ENCODE data around the gene NSL1. TPM values are rescaled to one million over a fixed set of nuclear protein-coding genes. Genes with fewer than 3 reads are reported as not detected.
A peak's percentile ranks its signal among the peaks of the same experiment; 100 is the strongest.
"Not testable (repeated sequence)": the region's sequence is repeated elsewhere in the genome, so short reads cannot be mapped to it uniquely, and the experiment has no call there.

NSL1 gene
- total RNA-seq, 2 donors from 2014 or later: 17.1 to 33.9 TPM

GRCh38 chr1:212712451-212713303, 78.9 kb downstream of the NSL1 start:
- no peak overlapping the region for H3K4me3 ChIP-seq
- H3K27me3 ChIP-seq: no peaks in the 10 kb centered on the region
- intact Hi-C loops (cut with DNase I): no loop called here
- no peak for DNase-seq
- no peak for TF ChIP-seq CTCF (IDR thresholded peaks at IDR 0.05)
- no peaks in the 10 kb centered on the region for H3K4me1 ChIP-seq
- no peak overlapping the region for H3K9ac ChIP-seq (ENCODE audit: low read depth in 2 of 2, low read length in 2 of 2)
- H3K9me3 ChIP-seq: no peaks in the 10 kb centered on the region
- no peak overlapping the region for H3K27ac ChIP-seq
- H3K36me3 ChIP-seq: no peaks in the 10 kb centered on the region

- H3K9me3 ChIP-seq; H3K4me3 ChIP-seq; H3K36me3 ChIP-seq; intact Hi-C loops (cut with DNase I); H3K27me3 ChIP-seq; H3K9ac ChIP-seq (ENCODE audit: low read depth in 2 of 2, low read length in 2 of 2); DNase-seq; H3K27ac ChIP-seq; H3K4me1 ChIP-seq: not testable (repeated sequence)
These were observed 79.6 kb downstream of the NSL1 start for GRCh38 chr1:212711974-212712373.

- no peak overlapping the region for H3K9ac ChIP-seq (ENCODE audit: low read depth in 2 of 2, low read length in 2 of 2)
- H3K4me1 ChIP-seq: no peaks in the 10 kb centered on the region
- intact Hi-C loops (cut with DNase I): no loop called here
- no peak overlapping the region for H3K4me3 ChIP-seq
- no peak for TF ChIP-seq CTCF (IDR thresholded peaks at IDR 0.05)
- no peak for DNase-seq
- no peak overlapping the region for H3K27ac ChIP-seq
- no peaks in the 10 kb centered on the region for H3K36me3 ChIP-seq
- no peaks in the 10 kb centered on the region for H3K9me3 ChIP-seq
- peaks cover 4% of the 10 kb centered on the region for H3K27me3 ChIP-seq
These were observed 81.0 kb downstream of the NSL1 start for GRCh38 chr1:212710566-212710965.

- intact Hi-C loops (cut with DNase I): no loop called here
- H3K27me3 ChIP-seq: peaks cover 32% of the 10 kb centered on the region
These were observed 87.5 kb downstream of the NSL1 start for GRCh38 chr1:212703991-212704564.

GRCh38 chr1:212702672-212703071, 88.9 kb downstream of the NSL1 start:
- H3K36me3 ChIP-seq: no peaks in the 10 kb centered on the region
- peaks cover 43% of the 10 kb centered on the region for H3K27me3 ChIP-seq
- intact Hi-C loops (cut with DNase I): no loop called here
- H3K9me3 ChIP-seq: no peaks in the 10 kb centered on the region
- peaks cover 11% of the 10 kb centered on the region for H3K4me1 ChIP-seq
- no peak overlapping the region for H3K27ac ChIP-seq
- no peak for TF ChIP-seq CTCF (IDR thresholded peaks at IDR 0.05)
- no peak for DNase-seq
- no peak overlapping the region for H3K4me3 ChIP-seq
- H3K9ac ChIP-seq (ENCODE audit: low read depth in 2 of 2, low read length in 2 of 2): no peak overlapping the region

More at GRCh38 chr1:212703991-212704564, 87.5 kb downstream of the NSL1 start:
- Histone ChIP-seq H3K4me3 (no peak overlapping the region), H3K9ac (ENCODE audit: low read depth in 2 of 2, low read length in 2 of 2) (no peak overlapping the region), H3K36me3 (no peaks in the 10 kb centered on the region), H3K9me3 (no peaks in the 10 kb centered on the region), H3K4me1 (peaks cover 8% of the 10 kb centered on the region), H3K27ac (no peak overlapping the region)
- no peak for TF ChIP-seq CTCF (IDR thresholded peaks at IDR 0.05)
- DNase-seq: no peak

GRCh38 chr1:212701910-212702309, 89.7 kb downstream of the NSL1 start:
- intact Hi-C loops (cut with DNase I): no loop called here
- TF ChIP-seq CTCF (IDR thresholded peaks at IDR 0.05): no peak
- H3K27ac ChIP-seq: no peak overlapping the region

More at GRCh38 chr1:212701910-212702309, 89.7 kb downstream of the NSL1 start:
- H3K9ac ChIP-seq (ENCODE audit: low read depth in 2 of 2, low read length in 2 of 2): no peak overlapping the region
- H3K4me1 ChIP-seq: peaks cover 11% of the 10 kb centered on the region
- H3K27me3 ChIP-seq: peaks cover 50% of the 10 kb centered on the region
- H3K9me3 ChIP-seq: no peaks in the 10 kb centered on the region
- DNase-seq: peak; percentile 37
- H3K4me3 ChIP-seq: no peak overlapping the region
- no peaks in the 10 kb centered on the region for H3K36me3 ChIP-seq
